HUES6 (cell line): ENCODE measurements around the gene TTLL3.

Experiments
- H3K27ac ChIP-seq: 2 replicates; pipeline ENCODE4 v1.7.0; 2013; ENCODE audit warnings: low read depth, mild to moderate bottlenecking, low read length, inconsistent platforms
- H3K27me3 ChIP-seq: 2 replicates; pipeline ENCODE4 v1.6.1; 2013; ENCODE audit warnings: low read length; ENCODE audit not compliant: control insufficient read depth, insufficient read depth
- H3K36me3 ChIP-seq: 2 replicates; pipeline ENCODE4 v1.6.1; 2013; ENCODE audit warnings: low read length; ENCODE audit not compliant: control insufficient read depth, insufficient read depth
- H3K4me1 ChIP-seq: 2 replicates; pipeline ENCODE4 v1.6.1; 2013; ENCODE audit warnings: low read length; ENCODE audit not compliant: control insufficient read depth, insufficient read depth
- H3K4me3 ChIP-seq: 2 replicates; pipeline ENCODE4 v1.5.1; 2013; ENCODE audit warnings: low read depth, low read length
- H3K9ac ChIP-seq: one replicate; pipeline ENCODE4 v1.6.1; 2013; ENCODE audit warnings: mild to moderate bottlenecking, low read length
- H3K9me3 ChIP-seq: 2 replicates; pipeline ENCODE4 v1.6.1; 2013; ENCODE audit warnings: low read depth, low read length; ENCODE audit not compliant: control insufficient read depth, insufficient read depth

The TTLL3 gene

DNA sequence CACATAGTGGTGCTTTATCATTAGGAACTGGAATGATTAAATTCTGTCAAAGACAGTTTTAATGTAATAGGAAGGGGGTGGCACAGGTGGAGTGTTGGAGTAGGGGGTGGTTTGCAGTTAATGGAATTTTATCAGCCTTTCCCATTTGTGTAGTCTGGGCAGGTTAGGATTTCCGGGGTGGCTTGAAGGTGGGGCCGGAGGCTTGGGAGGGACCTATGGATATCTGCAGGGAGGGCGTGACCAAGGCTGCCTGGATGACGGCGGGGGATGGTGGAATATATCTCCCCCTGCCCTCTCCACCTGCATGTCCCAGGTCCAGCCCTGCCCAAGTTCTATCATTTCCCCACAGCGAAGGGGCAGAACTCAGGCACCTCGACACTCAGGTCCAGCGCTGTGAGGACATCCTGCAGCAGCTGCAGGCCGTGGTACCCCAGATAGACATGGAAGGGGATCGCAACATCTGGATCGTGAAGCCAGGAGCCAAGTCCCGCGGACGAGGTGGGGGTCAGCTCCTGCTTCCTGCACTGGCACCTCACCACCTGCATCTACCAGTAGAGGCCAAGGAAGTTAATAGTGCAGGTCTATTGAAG is 15.5 kb downstream of the TTLL3 start:
- no peaks in the 10 kb centered on the region for H3K9me3 ChIP-seq
- no peak overlapping the region for H3K9ac ChIP-seq

DNA sequence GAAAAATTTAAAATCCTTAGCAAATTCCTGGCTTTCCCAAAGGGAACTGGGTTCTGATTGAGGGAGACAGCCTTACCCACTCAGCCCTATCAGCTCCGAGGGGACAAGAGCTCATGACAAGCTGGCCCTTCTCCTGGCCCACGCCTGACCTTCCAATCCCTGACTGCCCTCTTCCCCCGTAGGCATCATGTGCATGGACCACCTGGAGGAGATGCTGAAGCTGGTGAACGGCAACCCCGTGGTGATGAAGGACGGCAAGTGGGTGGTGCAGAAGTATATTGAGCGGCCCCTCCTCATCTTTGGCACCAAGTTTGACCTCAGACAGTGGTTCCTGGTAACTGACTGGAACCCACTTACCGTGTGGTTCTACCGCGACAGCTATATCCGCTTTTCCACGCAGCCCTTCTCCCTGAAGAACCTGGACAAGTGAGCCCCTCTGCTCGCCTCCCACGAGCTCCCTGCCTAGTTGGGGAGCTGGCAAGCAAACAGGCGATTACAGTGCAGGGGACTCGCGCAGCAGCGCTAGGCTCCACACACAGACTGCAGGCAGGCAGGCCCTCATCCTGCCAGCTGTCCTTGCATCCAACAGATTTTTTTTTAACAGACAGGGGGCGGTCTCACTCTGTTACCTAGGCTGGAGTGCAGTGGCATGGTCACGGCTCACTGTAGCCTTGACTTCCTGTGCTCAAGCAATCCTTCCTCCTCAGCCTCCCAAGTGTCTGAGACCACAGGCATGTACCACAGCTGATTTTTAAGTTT is 16.9 kb downstream of the TTLL3 start:
- Histone ChIP-seq H3K4me1 (no peaks in the 10 kb centered on the region), H3K4me3 (no peak overlapping the region), H3K9me3 (no peaks in the 10 kb centered on the region), H3K9ac (no peak overlapping the region), H3K27me3 (no peaks in the 10 kb centered on the region), H3K36me3 (no peaks in the 10 kb centered on the region), H3K27ac (no peak overlapping the region)

More for the DNA sequence above, 15.5 kb downstream of the TTLL3 start:
- Histone ChIP-seq H3K4me3 (no peak overlapping the region), H3K4me1 (no peaks in the 10 kb centered on the region), H3K36me3 (no peaks in the 10 kb centered on the region), H3K27me3 (no peaks in the 10 kb centered on the region), H3K27ac (no peak overlapping the region)

DNA sequence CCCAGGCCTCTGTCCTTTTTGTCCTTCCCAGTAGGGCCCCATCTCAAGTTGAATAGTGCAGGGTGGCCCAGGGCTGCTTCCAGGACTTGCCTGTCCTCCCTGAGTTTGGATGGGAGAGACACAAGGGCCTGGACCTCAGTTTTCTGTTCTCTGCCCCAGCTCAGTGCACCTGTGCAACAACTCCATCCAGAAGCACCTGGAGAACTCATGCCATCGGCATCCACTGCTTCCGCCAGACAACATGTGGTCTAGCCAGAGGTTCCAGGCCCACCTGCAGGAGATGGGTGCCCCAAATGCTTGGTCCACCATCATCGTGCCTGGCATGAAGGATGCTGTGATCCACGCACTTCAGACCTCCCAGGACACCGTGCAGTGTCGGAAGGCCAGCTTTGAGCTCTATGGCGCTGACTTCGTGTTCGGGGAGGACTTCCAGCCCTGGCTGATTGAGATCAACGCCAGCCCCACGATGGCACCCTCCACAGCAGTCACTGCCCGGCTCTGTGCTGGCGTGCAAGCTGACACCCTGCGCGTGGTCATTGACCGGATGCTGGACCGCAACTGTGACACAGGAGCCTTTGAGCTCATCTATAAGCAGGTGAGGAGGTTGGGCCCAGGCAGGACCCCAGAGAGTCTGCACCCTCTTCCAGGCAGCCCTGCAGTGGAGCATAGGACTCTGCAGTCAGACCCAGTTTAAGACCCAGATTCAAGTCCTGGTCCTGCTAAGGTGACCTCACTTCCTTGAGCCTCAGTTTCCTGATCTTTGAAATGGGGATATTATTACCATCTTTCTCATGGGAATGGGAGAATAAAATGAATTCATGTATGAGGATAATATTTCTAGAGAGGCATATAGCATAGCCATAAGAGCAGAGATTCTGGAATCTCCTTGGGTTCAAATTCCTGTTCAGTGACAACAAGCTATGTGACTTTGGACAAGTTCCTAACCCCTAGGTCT is 19.0 kb downstream of the TTLL3 start:
- Histone ChIP-seq H3K4me3 (no peak overlapping the region), H3K4me1 (no peaks in the 10 kb centered on the region), H3K27ac (no peak overlapping the region), H3K9me3 (no peaks in the 10 kb centered on the region), H3K9ac (no peak overlapping the region), H3K27me3 (no peaks in the 10 kb centered on the region), H3K36me3 (peaks cover 7% of the 10 kb centered on the region; the same call in 1 of the 2 replicates)

DNA sequence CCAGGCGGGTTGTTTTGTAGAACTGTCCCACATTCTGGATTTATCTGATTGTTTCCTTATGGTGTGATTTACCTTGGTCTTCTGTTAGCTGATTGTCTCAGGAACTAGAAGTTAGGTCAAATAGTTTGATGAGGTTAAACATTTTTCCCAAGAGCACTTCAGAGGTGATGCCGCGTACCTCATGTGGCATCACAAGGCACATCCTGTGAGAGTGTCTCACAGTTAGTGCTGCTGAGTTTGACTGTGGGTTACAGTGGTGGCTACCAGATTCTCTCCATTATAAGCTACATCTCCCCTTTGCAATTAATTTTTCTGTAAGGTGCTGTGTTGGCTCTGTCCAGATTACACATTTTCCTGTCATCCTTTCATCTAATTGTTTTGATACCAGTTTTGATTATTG is 21.2 kb downstream of the TTLL3 start:
- Histone ChIP-seq H3K36me3 (peaks cover 27% of the 10 kb centered on the region), H3K9ac (no peak overlapping the region), H3K27ac (no peak overlapping the region), H3K9me3 (no peaks in the 10 kb centered on the region), H3K4me3 (no peak overlapping the region), H3K4me1 (no peaks in the 10 kb centered on the region), H3K27me3 (no peaks in the 10 kb centered on the region)

DNA sequence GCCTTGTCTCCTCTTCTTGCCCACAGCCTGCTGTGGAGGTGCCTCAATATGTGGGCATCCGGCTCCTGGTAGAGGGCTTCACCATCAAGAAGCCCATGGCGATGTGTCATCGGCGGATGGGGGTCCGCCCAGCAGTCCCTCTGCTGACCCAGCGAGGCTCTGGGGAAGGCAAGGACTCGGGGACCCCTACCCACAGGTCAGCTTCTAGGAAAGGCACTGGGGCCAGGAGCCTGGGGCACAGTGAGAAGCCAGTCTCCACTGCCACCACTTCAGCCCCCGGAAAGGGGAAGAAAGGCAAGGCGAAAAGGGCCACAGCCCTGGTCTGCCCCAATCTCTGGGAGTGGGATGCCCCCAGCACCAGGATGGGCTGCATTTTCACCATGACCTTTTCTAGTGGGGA is 23.0 kb downstream of the TTLL3 start:
- Histone ChIP-seq H3K9me3 (no peaks in the 10 kb centered on the region), H3K4me3 (no peak overlapping the region), H3K27me3 (no peaks in the 10 kb centered on the region), H3K27ac (no peak overlapping the region), H3K4me1 (no peaks in the 10 kb centered on the region), H3K36me3 (peaks cover 33% of the 10 kb centered on the region), H3K9ac (no peak overlapping the region)

DNA sequence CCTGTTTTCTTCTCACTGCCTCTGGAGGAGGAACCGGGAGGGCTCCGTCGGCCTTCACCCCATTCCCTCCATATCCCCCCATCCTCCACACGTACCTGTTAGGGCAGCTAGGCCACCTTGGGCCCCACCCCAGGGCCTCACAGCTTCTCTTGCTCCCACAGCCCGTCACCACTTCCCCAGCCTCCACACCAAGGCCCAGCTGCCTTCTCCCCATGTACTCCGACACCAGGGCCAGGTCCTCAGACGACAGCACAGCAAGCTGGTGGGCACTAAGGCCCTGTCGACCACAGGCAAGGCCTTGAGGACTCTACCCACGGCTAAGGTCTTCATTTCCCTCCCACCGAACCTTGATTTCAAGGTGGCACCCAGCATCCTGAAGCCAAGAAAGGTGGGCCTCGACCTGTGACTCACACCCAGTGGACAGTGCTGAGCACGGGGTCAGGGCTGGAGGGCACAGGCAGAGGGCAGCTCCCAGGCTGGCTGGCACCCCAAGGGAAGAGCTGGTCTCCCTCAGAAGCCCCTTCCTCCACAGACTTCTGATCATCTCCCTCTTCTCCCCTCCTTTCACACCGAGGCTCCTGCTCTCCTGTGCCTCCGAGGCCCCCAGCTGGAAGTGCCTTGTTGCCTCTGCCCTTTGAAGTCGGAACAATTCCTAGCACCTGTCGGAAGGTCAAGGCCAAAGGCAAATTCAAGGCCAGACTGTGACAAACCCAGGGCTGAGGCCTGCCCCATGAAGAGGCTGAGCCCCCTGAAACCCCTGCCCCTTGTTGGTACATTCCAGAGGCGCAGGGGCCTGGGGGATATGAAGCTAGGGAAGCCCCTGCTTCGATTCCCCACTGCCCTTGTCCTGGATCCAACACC is 24.7 kb downstream of the TTLL3 start:
- H3K4me3 ChIP-seq, result no peak overlapping the region
- H3K4me1 ChIP-seq, result no peaks in the 10 kb centered on the region
- H3K27me3 ChIP-seq, result no peaks in the 10 kb centered on the region
- H3K9me3 ChIP-seq, result no peaks in the 10 kb centered on the region
- peaks cover 48% of the 10 kb centered on the region for H3K36me3 ChIP-seq
- H3K27ac ChIP-seq, result no peak overlapping the region
- no peak overlapping the region for H3K9ac ChIP-seq

DNA sequence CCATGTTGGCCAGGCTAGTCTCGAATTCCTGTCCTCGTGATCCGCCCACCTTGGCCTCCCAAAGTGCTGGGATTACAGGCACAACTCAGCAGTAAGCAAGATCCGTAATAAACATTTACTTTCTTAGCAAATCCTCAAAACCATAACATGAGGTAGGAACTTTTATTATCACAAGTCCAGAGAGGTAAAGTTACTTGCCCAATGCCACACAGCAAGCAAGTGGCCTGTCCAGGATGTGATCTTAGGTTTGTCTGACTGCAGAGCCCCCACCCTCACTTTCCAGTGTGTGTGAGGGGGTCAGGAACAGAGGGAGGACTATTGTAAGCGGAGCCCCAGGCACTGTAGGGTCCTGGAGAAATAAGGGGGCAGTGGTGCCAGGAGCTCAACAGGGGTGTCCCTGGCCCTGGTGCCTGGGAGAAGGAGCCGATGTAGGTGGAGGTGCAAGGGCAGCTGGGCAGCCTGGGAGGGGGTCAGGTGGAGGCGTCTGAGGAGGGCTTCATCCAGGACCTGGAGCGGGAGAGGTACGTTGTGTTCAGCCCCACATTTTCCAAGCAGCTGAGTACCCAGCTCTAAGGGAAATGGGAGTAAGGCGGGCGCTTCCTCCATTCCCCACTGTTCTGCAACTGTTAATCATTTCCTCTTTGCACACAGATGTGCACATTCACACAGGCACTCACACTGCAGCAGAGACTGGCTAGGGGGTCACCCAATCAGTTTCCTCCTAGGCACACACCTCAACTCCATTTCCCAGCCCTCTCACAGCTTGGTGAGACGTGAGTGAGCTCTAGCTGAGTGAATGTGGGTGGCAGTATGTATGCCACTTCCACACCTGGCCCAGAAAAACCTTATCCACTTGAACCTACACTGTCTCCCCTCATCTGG is 27.9 kb downstream of the TTLL3 start:
- Histone ChIP-seq H3K4me3 (no peak overlapping the region), H3K9ac (no peak overlapping the region), H3K27ac (no peak overlapping the region), H3K4me1 (0 out of 2 replicates have a peak, but pooled peaks cover 3% of the 10 kb centered on the region), H3K36me3 (peaks cover 69% of the 10 kb centered on the region), H3K27me3 (no peaks in the 10 kb centered on the region), H3K9me3 (no peaks in the 10 kb centered on the region)

DNA sequence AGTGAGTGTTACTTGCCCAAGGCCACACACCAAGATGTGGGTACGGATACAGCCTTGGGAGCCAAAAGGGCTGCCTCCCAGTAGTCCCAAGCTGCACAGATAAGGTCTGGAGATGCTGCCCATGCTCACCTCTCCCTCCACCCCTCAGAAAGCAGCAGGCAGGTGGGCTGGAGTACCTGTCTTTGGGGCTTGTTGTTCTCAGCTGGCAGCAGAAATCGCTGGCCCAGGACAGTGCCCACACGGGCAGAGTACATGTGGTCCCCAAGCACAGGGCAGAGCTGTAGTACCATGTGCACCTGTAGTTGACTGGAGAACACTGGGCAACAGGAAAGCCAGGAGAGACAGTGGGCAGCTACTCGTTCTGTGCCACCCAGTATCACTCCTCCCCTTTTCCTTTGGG is 28.8 kb downstream of the TTLL3 start:
- no peak overlapping the region for H3K4me3 ChIP-seq
- peaks cover 68% of the 10 kb centered on the region for H3K36me3 ChIP-seq

DNA sequence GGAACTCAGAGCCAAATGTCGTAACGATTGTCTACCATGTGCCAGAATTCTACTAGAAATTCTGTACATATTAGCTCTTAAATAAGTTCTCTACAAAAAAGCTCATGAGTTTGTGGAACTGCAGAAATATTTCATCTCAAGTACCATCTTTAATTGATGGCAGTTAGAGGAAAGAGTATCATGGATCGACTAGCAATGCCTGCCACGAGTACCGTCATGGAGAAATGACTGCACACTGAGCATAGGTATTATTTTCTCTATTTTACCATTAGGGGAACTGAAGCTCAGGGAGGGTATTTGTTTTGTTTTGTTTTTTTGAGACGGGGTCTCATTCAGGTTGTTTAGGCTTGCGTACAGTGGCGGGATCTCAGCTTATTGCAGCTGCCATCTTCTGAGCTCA is 31.0 kb downstream of the TTLL3 start:
- no peaks in the 10 kb centered on the region for H3K27me3 ChIP-seq
- peaks cover 50% of the 10 kb centered on the region for H3K36me3 ChIP-seq
- H3K27ac ChIP-seq, result no peak overlapping the region
- peaks cover 6% of the 10 kb centered on the region; the same call in 1 of the 2 replicates for H3K4me1 ChIP-seq
- H3K9me3 ChIP-seq, result no peaks in the 10 kb centered on the region
- no peak overlapping the region for H3K4me3 ChIP-seq
- H3K9ac ChIP-seq, result no peak overlapping the region

More for the DNA sequence above, 28.8 kb downstream of the TTLL3 start:
- Histone ChIP-seq H3K9me3 (no peaks in the 10 kb centered on the region), H3K9ac (no peak overlapping the region), H3K4me1 (0 out of 2 replicates have a peak, but pooled peaks cover 3% of the 10 kb centered on the region), H3K27ac (no peak overlapping the region), H3K27me3 (no peaks in the 10 kb centered on the region)
